ENCODE results near the gene EMC6. TPM values are rescaled to one million over a fixed set of nuclear protein-coding genes. Genes with fewer than 3 reads are reported as not detected.
A peak's percentile ranks its signal among the peaks of the same experiment; 100 is the strongest.

The EMC6 gene
- total RNA-seq, 4 donors from 2014 or later: 12.6 to 28.1 (median 21.0) TPM

GRCh38 chr17:3663102-3664011 lies 5.3 kb upstream of the EMC6 start:
- DNase-seq: no peak
- no peak for TF ChIP-seq POLR2A (IDR thresholded peaks at IDR 0.05)
- TF ChIP-seq, protein P1, sequence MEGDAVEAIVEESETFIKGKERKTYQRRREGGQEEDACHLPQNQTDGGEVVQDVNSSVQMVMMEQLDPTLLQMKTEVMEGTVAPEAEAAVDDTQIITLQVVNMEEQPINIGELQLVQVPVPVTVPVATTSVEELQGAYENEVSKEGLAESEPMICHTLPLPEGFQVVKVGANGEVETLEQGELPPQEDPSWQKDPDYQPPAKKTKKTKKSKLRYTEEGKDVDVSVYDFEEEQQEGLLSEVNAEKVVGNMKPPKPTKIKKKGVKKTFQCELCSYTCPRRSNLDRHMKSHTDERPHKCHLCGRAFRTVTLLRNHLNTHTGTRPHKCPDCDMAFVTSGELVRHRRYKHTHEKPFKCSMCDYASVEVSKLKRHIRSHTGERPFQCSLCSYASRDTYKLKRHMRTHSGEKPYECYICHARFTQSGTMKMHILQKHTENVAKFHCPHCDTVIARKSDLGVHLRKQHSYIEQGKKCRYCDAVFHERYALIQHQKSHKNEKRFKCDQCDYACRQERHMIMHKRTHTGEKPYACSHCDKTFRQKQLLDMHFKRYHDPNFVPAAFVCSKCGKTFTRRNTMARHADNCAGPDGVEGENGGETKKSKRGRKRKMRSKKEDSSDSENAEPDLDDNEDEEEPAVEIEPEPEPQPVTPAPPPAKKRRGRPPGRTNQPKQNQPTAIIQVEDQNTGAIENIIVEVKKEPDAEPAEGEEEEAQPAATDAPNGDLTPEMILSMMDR (IDR thresholded peaks at IDR 0.05): no peak
- Histone ChIP-seq H3K36me3 (peaks cover 0 to 43% (median 0%) of the 10 kb centered on the region in 3 donors), H3K4me1 (peaks cover 0 to 29% (median 2%) of the 10 kb centered on the region in 4 donors), H3K9me3 (no peaks in the 10 kb centered on the region), H3K4me3 (no peak overlapping the region), H3K27me3 (no peaks in the 10 kb centered on the region), H3K27ac (no peak overlapping the region)

DNA sequence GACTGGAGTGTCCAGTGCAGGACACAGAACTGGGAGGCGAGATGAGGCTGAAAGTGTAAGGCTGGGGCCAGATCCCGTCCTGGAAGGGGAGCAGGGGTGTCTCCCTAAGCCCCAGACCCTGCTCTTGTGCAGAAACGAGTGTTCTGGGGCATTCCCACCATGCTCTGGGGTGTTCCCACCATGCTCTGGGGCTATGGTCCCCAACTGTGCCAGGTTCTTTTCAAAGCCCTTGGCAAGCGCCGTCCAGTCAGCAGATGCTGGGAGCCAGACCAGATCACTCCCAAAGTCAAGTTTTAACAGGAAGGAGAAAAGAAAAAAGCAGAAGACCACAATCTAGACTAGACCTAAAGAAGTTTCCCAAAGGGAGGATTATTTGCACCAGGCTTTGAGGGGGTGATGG lies 2.8 kb upstream of the EMC6 start:
- no peak overlapping the region for H3K4me3 ChIP-seq
- H3K36me3 ChIP-seq: peaks cover 0 to 39% (median 0%) of the 10 kb centered on the region in 3 donors
- H3K27me3 ChIP-seq: no peaks in the 10 kb centered on the region
- TF ChIP-seq, protein P1 (IDR thresholded peaks at IDR 0.05): no peak
- no peak for TF ChIP-seq POLR2A (IDR thresholded peaks at IDR 0.05)
- H3K9me3 ChIP-seq: no peaks in the 10 kb centered on the region
- DNase-seq: no peak
- H3K27ac ChIP-seq: no peak overlapping the region
- peaks cover 0 to 30% (median 8%) of the 10 kb centered on the region in 4 donors for H3K4me1 ChIP-seq

GRCh38 chr17:3666516-3666915 lies 2.1 kb upstream of the EMC6 start:
- no peaks in the 10 kb centered on the region for H3K9me3 ChIP-seq
- H3K27ac ChIP-seq: peak overlapping the region in 1 of 4 donors; percentile 48
- no peak for DNase-seq
- H3K27me3 ChIP-seq: no peaks in the 10 kb centered on the region
- H3K4me3 ChIP-seq: peak overlapping the region in 2 of 4 donors; percentile 91 to 97
- TF ChIP-seq POLR2A (IDR thresholded peaks at IDR 0.05): no peak
- TF ChIP-seq, protein P1 (IDR thresholded peaks at IDR 0.05): no peak
- peaks cover 0 to 32% (median 0%) of the 10 kb centered on the region in 3 donors for H3K36me3 ChIP-seq
- H3K4me1 ChIP-seq: peaks cover 0 to 30% (median 8%) of the 10 kb centered on the region in 4 donors

GRCh38 chr17:3667366-3668278 lies 990 bp upstream of the EMC6 start:
- Histone ChIP-seq H3K4me3 (peak overlapping the region; percentile 70 to 97 (median 92)), H3K36me3 (peaks cover 0 to 23% (median 0%) of the 10 kb centered on the region in 3 donors), H3K27ac (peak overlapping the region; percentile 86 to 98 (median 94)), H3K9me3 (no peaks in the 10 kb centered on the region), H3K4me1 (peaks cover 0 to 30% (median 8%) of the 10 kb centered on the region in 4 donors), H3K27me3 (no peaks in the 10 kb centered on the region)
- DNase-seq: peak; percentile 39 to 93 (median 89)
- TF ChIP-seq POLR2A (IDR thresholded peaks at IDR 0.05): peak; percentile 73 to 80
- TF ChIP-seq, protein P1 (IDR thresholded peaks at IDR 0.05): no peak

DNA sequence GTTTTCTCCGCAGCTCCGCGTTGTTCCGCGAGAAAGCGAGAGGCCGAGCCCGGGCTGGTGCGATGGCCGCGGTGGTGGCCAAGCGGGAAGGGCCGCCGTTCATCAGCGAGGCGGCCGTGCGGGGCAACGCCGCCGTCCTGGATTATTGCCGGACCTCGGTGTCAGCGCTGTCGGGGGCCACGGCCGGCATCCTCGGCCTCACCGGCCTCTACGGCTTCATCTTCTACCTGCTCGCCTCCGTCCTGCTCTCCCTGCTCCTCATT lies 404 bp downstream of the EMC6 start:
- DNase-seq: no peak
- Histone ChIP-seq H3K27ac (peak overlapping the region; percentile 86 to 98 (median 94)), H3K27me3 (no peaks in the 10 kb centered on the region), H3K4me3 (peak overlapping the region; percentile 70 to 97 (median 92)), H3K4me1 (peaks cover 0 to 30% (median 8%) of the 10 kb centered on the region in 4 donors), H3K9me3 (no peaks in the 10 kb centered on the region), H3K36me3 (peaks cover 0 to 9% (median 0%) of the 10 kb centered on the region in 3 donors)
- TF ChIP-seq POLR2A (IDR thresholded peaks at IDR 0.05): no peak
- TF ChIP-seq, protein P1 (IDR thresholded peaks at IDR 0.05): no peak
